ENCODE measurements around the gene CYP19A1.

CYP19A1 gene

GRCh38 chr15:51163843-51164242 lies 174.6 kb downstream of the CYP19A1 start:
- peak overlapping the region; percentile 56 for H2AFZ ChIP-seq (ENCODE audit: low read depth)
- peak overlapping the region; percentile 17; the same call in 1 of the 2 replicates for H3K9ac ChIP-seq
- no peak overlapping the region for H3K4me3 ChIP-seq (IDR thresholded peaks at IDR 0.05; ENCODE audit: insufficient read depth, low read depth, low read length)
- no peaks in the 10 kb centered on the region for H4K20me1 ChIP-seq (ENCODE audit: insufficient read depth)
- no peaks in the 10 kb centered on the region for H3K79me2 ChIP-seq (ENCODE audit: insufficient read depth, low read depth)
- TF ChIP-seq CTCF (conservative IDR thresholded peaks at IDR 0.05; ENCODE audit: low read depth, low read length): no peak
- H3K27me3 ChIP-seq (ENCODE audit: insufficient read depth, low read depth): no peaks in the 10 kb centered on the region
- peaks cover 11% of the 10 kb centered on the region for H3K4me1 ChIP-seq (ENCODE audit: low read depth, poor library complexity, severe bottlenecking)
- H3K27ac ChIP-seq: no peak overlapping the region; the same call in 1 of the 2 replicates
- H3K36me3 ChIP-seq (ENCODE audit: insufficient read depth): no peaks in the 10 kb centered on the region
- H3K4me2 ChIP-seq: peak overlapping the region; percentile 86

GRCh38 chr15:51162865-51163762 lies 175.3 kb downstream of the CYP19A1 start:
- Histone ChIP-seq H3K79me2 (ENCODE audit: insufficient read depth, low read depth) (no peaks in the 10 kb centered on the region), H3K4me3 (IDR thresholded peaks at IDR 0.05; ENCODE audit: insufficient read depth, low read depth, low read length) (no peak overlapping the region), H3K27me3 (ENCODE audit: insufficient read depth, low read depth) (no peaks in the 10 kb centered on the region), H3K4me2 (peak overlapping the region; percentile 86), H3K36me3 (ENCODE audit: insufficient read depth) (no peaks in the 10 kb centered on the region), H3K27ac (peak overlapping the region; percentile 47; the same call in 1 of the 2 replicates), H4K20me1 (ENCODE audit: insufficient read depth) (no peaks in the 10 kb centered on the region), H3K4me1 (ENCODE audit: low read depth, poor library complexity, severe bottlenecking) (peaks cover 11% of the 10 kb centered on the region), H3K9ac (peak overlapping the region; percentile 17; the same call in 1 of the 2 replicates), H2AFZ (ENCODE audit: low read depth) (peak overlapping the region; percentile 56)
- peak; percentile 98 for TF ChIP-seq CTCF (conservative IDR thresholded peaks at IDR 0.05; ENCODE audit: low read depth, low read length)

- Histone ChIP-seq H3K9ac (no peak overlapping the region), H2AFZ (ENCODE audit: low read depth) (no peak overlapping the region), H3K36me3 (ENCODE audit: insufficient read depth) (no peaks in the 10 kb centered on the region), H3K27ac (no peak overlapping the region), H3K79me2 (ENCODE audit: insufficient read depth, low read depth) (no peaks in the 10 kb centered on the region), H3K4me2 (no peak overlapping the region), H4K20me1 (ENCODE audit: insufficient read depth) (no peaks in the 10 kb centered on the region), H3K4me1 (ENCODE audit: low read depth, poor library complexity, severe bottlenecking) (peaks cover 11% of the 10 kb centered on the region), H3K4me3 (IDR thresholded peaks at IDR 0.05; ENCODE audit: insufficient read depth, low read depth, low read length) (no peak overlapping the region), H3K27me3 (ENCODE audit: insufficient read depth, low read depth) (no peaks in the 10 kb centered on the region)
- TF ChIP-seq CTCF (conservative IDR thresholded peaks at IDR 0.05; ENCODE audit: low read depth, low read length): no peak
Measured at GRCh38 chr15:51161491-51162220, 176.7 kb downstream of the CYP19A1 start.

GRCh38 chr15:51160484-51160883 lies 177.9 kb downstream of the CYP19A1 start:
- Histone ChIP-seq H3K79me2 (ENCODE audit: insufficient read depth, low read depth) (no peaks in the 10 kb centered on the region), H3K36me3 (ENCODE audit: insufficient read depth) (no peaks in the 10 kb centered on the region), H3K4me1 (ENCODE audit: low read depth, poor library complexity, severe bottlenecking) (peaks cover 11% of the 10 kb centered on the region), H3K4me2 (no peak overlapping the region), H3K9ac (no peak overlapping the region), H4K20me1 (ENCODE audit: insufficient read depth) (no peaks in the 10 kb centered on the region), H3K4me3 (IDR thresholded peaks at IDR 0.05; ENCODE audit: insufficient read depth, low read depth, low read length) (no peak overlapping the region), H3K27me3 (ENCODE audit: insufficient read depth, low read depth) (no peaks in the 10 kb centered on the region), H2AFZ (ENCODE audit: low read depth) (no peak overlapping the region), H3K27ac (no peak overlapping the region)
- no peak for TF ChIP-seq CTCF (conservative IDR thresholded peaks at IDR 0.05; ENCODE audit: low read depth, low read length)

Measured in KMS-11 (cell line).